Measurements from ENCODE around the gene MAPK14. TPM values are rescaled to one million over a fixed set of nuclear protein-coding genes. Genes with fewer than 3 reads are reported as not detected.

Gene MAPK14
- total and polyA plus RNA-seq, 12 donors, result 11.3 to 119 (median 49.3) TPM

DNA sequence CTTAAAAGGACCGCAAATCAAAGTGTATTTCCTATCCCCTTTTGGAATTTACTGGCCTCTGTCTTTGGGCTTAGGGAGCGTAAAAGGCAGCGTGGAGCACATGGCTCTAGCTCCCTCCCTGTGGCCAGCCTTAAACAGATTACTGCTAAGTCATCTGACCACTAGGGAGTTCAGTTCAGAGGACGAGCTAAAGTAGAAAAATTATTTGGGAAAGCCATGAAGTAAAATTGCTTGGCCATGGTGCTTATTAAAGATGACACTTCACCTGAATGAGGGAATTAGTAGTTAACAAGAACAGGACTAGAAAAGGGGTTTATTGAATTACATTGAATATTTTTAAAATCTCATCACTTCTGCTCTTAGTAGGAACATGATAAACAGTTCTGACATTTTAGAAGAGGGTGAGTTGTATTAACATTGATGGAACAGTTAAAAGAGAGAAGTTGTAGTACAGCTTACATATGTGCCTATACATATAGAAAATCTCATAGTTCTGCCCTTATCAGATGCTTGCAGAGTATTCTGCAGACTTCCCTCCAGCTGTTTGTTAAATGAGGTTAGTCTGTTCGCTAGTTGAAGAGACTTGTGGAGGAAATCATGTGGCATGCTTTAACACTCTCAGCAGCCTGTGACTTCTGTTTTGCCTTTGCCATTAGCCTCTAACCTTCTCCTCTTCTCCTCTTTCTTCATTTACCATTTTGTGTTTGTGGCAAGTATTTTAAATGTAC lies 71.5 kb downstream of the MAPK14 start:
- H3K27ac ChIP-seq, result no peak overlapping the region
- 69 to 73% (median 73%) methylated on average over 5 of the region's 5 CpGs for WGBS, 4 donors
- intact Hi-C loops (cut with DNase I), result no loop called here

DNA sequence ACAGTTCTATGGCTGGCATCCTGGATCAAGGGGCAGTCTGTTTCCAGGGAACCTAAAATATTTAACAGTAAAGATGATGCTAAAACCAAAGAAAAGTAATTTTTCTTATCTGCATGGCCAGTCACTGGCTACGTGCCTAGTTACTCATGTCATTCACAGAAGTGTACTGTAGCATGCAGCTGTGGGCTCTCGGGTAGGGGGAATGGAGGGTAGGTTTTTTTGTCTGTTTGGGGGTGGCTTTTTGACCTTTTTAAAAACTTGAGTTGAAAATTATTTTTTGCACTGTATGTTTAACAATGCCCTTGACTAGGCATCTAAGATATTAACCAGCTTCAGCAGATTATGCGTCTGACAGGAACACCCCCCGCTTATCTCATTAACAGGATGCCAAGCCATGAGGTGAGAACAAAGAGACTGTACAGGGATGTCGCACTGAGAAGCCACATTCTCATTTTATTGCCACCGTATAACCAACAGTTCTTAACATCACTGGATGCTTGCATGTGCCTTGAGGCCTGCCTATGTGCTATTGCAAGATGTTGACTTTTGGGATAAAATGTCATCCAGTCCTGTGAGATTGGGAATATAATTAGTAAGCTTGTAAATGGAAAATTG lies 72.4 kb downstream of the MAPK14 start:
- peaks cover 0 to 31% of the 10 kb centered on the region in 2 donors for H3K36me3 ChIP-seq (replicated peaks in 1 of 2)
- H3K4me3 ChIP-seq, result no peak overlapping the region
- WGBS, 4 donors, result 42 to 61% (median 52%) methylated on average over 6 of the region's 6 CpGs
- no peaks in the 10 kb centered on the region for H3K9me3 ChIP-seq (replicated peaks in 1 of 3)
- peaks cover 0 to 6% of the 10 kb centered on the region in 2 donors for H3K4me1 ChIP-seq (replicated peaks in 1 of 2)
- intact Hi-C loops (cut with DNase I), result no loop called here
- H3K27ac ChIP-seq, result no peak overlapping the region
- no peaks in the 10 kb centered on the region for H3K27me3 ChIP-seq
- peak in 1 of 7 donors; percentile 41 for DNase-seq
- TF ChIP-seq CTCF (IDR thresholded peaks at IDR 0.05) (no peak), POLR2A (IDR thresholded peaks at IDR 0.05) (no peak)

More for the DNA sequence above, 71.5 kb downstream of the MAPK14 start:
- H3K4me1 ChIP-seq (replicated peaks in 1 of 2), result peaks cover 0 to 10% of the 10 kb centered on the region in 2 donors
- H3K27me3 ChIP-seq, result no peaks in the 10 kb centered on the region
- H3K9me3 ChIP-seq (replicated peaks in 1 of 3), result no peaks in the 10 kb centered on the region
- DNase-seq, result no peak
- peaks cover 0 to 28% of the 10 kb centered on the region in 2 donors for H3K36me3 ChIP-seq (replicated peaks in 1 of 2)
- no peak overlapping the region for H3K4me3 ChIP-seq
- TF ChIP-seq CTCF (IDR thresholded peaks at IDR 0.05) (peak in 1 of 6 experiments; percentile 12), POLR2A (IDR thresholded peaks at IDR 0.05) (no peak)

GRCh38 chr6:36101691-36102090 lies 74.1 kb downstream of the MAPK14 start:
- Histone ChIP-seq H3K27me3 (no peaks in the 10 kb centered on the region), H3K4me1 (replicated peaks in 1 of 2) (no peaks in the 10 kb centered on the region), H3K4me3 (no peak overlapping the region), H3K9me3 (replicated peaks in 1 of 3) (no peaks in the 10 kb centered on the region), H3K27ac (no peak overlapping the region), H3K36me3 (replicated peaks in 1 of 2) (peaks cover 0 to 30% of the 10 kb centered on the region in 2 donors)
- no peak for DNase-seq
- 95 to 100% (median 97%) methylated on average over 3 of the region's 3 CpGs for WGBS, 4 donors
- no peak for TF ChIP-seq CTCF (IDR thresholded peaks at IDR 0.05)
- TF ChIP-seq POLR2A (IDR thresholded peaks at IDR 0.05), result no peak
- intact Hi-C loops (cut with DNase I), result no loop called here

- H3K36me3 ChIP-seq (replicated peaks in 1 of 2), result peaks cover 0 to 34% of the 10 kb centered on the region in 2 donors
- WGBS, 4 donors, result 67 to 70% (median 69%) methylated on average over 4 of the region's 4 CpGs
- TF ChIP-seq CTCF (IDR thresholded peaks at IDR 0.05) (no peak), POLR2A (IDR thresholded peaks at IDR 0.05) (no peak)
Observed at GRCh38 chr6:36102853-36103252, 75.2 kb downstream of the MAPK14 start.

More at GRCh38 chr6:36102853-36103252, 75.2 kb downstream of the MAPK14 start:
- H3K9me3 ChIP-seq (replicated peaks in 1 of 3), result no peaks in the 10 kb centered on the region
- H3K4me3 ChIP-seq, result no peak overlapping the region
- no peak for DNase-seq
- intact Hi-C loops (cut with DNase I), result no loop called here
- no peak overlapping the region for H3K27ac ChIP-seq
- no peaks in the 10 kb centered on the region for H3K4me1 ChIP-seq (replicated peaks in 1 of 2)
- H3K27me3 ChIP-seq, result no peaks in the 10 kb centered on the region
